Central memory CD8-positive, alpha-beta T cell (primary cell): ENCODE results near the gene GPI.

Source experiments
- ATAC-seq: fragments of 150-1000 bp; cut with Tn5 transposase; replicated peaks from 2 replicates; pipeline ENCODE4 v1.10.0; 2022; ENCODE audit warnings: mild to moderate bottlenecking, moderate FRiP score, moderate number of reproducible peaks; ENCODE audit not compliant: poor library complexity, severe bottlenecking; ENCODE audit errors: extremely low read depth
- DNase-seq, 2 donors: peaks; one replicate each; pipeline ENCODE4 v3.0.0; 2021; ENCODE audit warnings: low spot score in 2 of 2
- H3K27ac Mint-ChIP-seq: one replicate; pipeline ENCODE4 v1.8.0; 2022; ENCODE audit warnings: low read depth, mild to moderate bottlenecking, moderate library complexity, mixed read lengths
- H3K27me3 Mint-ChIP-seq: one replicate; pipeline ENCODE4 v1.8.0; 2022; ENCODE audit warnings: mixed read lengths
- H3K36me3 Mint-ChIP-seq: one replicate; pipeline ENCODE4 v1.8.0; 2022; ENCODE audit warnings: mild to moderate bottlenecking, moderate library complexity, mixed read lengths; ENCODE audit not compliant: insufficient read depth
- H3K4me1 Mint-ChIP-seq: one replicate; pipeline ENCODE4 v1.8.0; 2022; ENCODE audit warnings: mixed read lengths
- H3K4me3 Mint-ChIP-seq: one replicate; pipeline ENCODE4 v1.8.0; 2022; ENCODE audit warnings: mild to moderate bottlenecking, moderate library complexity, mixed read lengths
- H3K9me3 Mint-ChIP-seq: one replicate; pipeline ENCODE4 v1.8.0; 2022; ENCODE audit warnings: mixed read lengths

The GPI gene

DNA sequence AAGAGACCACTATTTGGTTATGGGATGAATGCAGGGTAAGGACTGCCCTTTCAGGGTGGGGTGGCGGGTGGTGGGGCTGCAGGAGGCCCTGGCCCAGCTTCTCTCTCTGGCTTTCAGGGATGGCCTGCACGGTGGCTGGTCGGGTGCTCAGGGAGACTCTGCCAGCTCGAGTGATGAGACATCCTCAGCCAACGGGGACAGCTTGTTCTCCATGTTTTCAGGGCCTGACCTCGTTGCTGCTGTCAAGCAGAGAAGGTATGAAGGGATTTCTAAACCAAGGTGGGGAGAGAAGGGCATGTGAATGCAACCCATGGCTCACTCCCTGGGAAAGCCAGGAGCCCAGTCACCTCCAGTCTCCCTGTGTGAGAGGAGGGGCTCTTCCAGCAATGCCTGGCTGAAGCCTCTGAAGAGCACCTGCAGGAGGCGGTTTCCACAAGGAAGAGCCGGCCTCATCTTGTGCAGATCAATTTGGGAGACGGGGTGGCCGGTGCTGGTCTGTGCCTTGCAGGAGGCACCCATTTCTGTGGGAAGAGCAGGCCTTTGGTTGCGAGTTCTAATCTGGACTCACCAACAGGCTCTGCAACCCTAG is 16.0 kb upstream of the GPI start:
- Mint-ChIP-seq H3K4me3 (no peak overlapping the region), H3K27ac (peak overlapping the region; percentile 60)

DNA sequence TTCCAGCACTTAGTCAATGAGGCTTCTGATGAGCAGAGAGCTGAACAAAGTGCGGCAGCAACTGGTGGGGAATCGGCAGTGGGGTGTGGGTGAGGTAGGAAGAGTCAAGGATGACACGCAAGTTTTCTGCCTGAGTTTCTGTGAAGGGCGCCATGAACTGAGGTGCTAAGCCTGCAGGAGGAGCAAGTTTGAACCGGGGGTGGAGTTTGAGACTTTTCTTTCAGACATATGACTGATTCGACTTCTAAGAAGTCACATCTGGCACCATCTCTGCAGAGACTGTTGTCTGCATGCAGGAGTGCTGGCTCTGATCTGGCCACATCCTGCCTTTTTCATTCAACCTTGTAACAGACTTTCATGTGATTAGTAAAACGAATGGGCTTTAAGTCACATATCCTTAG is 14.8 kb upstream of the GPI start:
- ATAC-seq, result peak; percentile 97
- peaks cover 7% of the 10 kb centered on the region for H3K36me3 Mint-ChIP-seq
- H3K27ac Mint-ChIP-seq, result peak overlapping the region; percentile 60
- H3K4me1 Mint-ChIP-seq, result peaks cover 30% of the 10 kb centered on the region
- DNase-seq, result peak; percentile 33 to 78
- H3K4me3 Mint-ChIP-seq, result peak overlapping the region; percentile 16
- H3K9me3 Mint-ChIP-seq, result no peaks in the 10 kb centered on the region
- no peaks in the 10 kb centered on the region for H3K27me3 Mint-ChIP-seq

More for the DNA sequence above, 16.0 kb upstream of the GPI start:
- DNase-seq (no peak), ATAC-seq (no peak)
- Mint-ChIP-seq H3K4me1 (peaks cover 30% of the 10 kb centered on the region), H3K27me3 (no peaks in the 10 kb centered on the region), H3K36me3 (peaks cover 10% of the 10 kb centered on the region), H3K9me3 (no peaks in the 10 kb centered on the region)

DNA sequence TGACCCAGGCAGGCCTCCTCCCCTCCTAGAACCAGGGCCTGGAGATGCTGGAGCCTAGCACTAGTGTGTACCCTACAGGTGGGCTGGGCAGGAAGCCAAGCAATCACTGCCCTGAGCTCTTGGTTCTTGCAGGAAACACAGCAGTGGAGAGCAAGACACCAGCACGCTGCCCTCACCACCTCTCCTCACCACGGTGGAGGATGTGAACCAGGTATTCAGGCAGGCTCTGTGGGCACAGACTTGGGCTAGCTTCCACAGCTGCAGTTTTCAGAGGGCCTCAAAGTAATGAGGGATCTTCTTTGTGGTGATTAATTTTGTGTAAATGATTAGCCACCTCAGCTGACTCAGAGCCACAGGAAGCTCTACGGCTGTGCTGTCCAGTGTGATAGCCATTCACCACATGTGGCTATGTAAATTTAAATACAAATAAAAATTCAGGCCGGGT is 13.6 kb upstream of the GPI start:
- ATAC-seq (peak; percentile 16), DNase-seq (no peak)
- H3K27ac Mint-ChIP-seq, result no peak overlapping the region
- H3K27me3 Mint-ChIP-seq, result no peaks in the 10 kb centered on the region
- no peaks in the 10 kb centered on the region for H3K9me3 Mint-ChIP-seq
- H3K36me3 Mint-ChIP-seq, result peaks cover 4% of the 10 kb centered on the region
- H3K4me1 Mint-ChIP-seq, result peaks cover 22% of the 10 kb centered on the region
- peak overlapping the region; percentile 36 for H3K4me3 Mint-ChIP-seq

DNA sequence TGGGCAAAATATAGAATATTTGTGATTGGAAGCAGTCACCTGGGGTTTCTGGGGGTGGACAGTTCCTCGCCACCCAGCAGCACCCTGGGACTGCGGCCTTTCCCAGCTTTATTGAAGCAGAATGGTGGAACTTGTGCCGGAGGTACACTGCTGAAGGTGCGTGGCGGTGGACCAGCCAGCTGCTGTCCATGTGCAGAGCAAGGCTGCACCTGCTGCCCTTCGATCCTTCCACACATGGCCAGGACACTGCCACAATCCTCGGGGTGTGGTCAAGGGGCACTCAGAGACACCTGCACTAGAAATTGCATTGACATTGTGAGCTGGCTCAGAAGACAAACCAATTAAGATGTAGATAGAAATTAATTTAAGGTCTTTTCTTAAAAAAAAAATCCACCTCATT is 11.4 kb upstream of the GPI start:
- Mint-ChIP-seq H3K27ac (no peak overlapping the region), H3K36me3 (peaks cover 6% of the 10 kb centered on the region), H3K27me3 (no peaks in the 10 kb centered on the region), H3K4me3 (no peak overlapping the region), H3K9me3 (no peaks in the 10 kb centered on the region), H3K4me1 (peaks cover 26% of the 10 kb centered on the region)
- DNase-seq (no peak), ATAC-seq (no peak)

DNA sequence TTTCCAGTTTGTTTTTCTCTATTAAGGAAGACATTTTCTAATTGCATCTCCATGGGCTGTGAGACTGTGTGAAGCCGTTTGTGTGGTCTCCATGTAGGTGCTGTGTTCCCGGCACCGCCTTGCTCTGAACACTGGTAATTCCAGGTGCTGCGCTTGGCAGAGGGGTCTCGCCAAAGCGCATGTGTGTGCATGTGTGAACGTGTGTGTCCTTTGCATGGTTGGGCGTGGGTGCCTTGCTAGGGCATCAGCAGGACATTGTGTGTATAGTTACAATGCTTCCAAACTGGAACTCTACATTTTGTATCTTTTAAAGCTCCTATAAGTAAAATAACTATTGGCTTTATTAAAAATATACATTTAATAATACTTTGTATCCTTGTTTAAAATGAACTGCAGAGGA is 9.8 kb upstream of the GPI start:
- no peak for ATAC-seq
- Mint-ChIP-seq H3K27me3 (no peaks in the 10 kb centered on the region), H3K27ac (no peak overlapping the region), H3K4me3 (no peak overlapping the region), H3K36me3 (peaks cover 8% of the 10 kb centered on the region), H3K9me3 (no peaks in the 10 kb centered on the region), H3K4me1 (peaks cover 28% of the 10 kb centered on the region)
- DNase-seq, result no peak

DNA sequence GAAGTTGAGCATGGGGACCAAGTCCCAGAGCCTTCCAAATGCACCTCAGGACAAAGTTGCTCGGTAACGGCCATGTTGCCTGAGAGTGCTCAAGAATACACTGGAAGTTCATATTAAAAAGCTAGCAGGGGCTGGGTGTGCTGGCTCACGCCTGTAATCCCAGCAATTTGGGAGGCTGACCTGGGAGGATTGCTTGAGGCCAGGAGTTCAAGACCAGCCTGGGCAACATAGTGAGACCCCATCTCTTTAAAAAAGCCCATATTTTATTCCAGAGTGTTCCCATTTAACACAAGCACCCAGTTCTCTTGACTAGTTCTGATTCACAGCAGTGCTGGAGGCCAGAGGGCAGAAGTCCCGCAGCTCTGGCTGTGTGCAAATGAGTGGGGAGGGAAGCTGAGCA is 8.1 kb upstream of the GPI start:
- Mint-ChIP-seq H3K36me3 (peaks cover 3% of the 10 kb centered on the region), H3K4me3 (no peak overlapping the region), H3K27ac (no peak overlapping the region), H3K9me3 (no peaks in the 10 kb centered on the region), H3K27me3 (no peaks in the 10 kb centered on the region), H3K4me1 (peaks cover 18% of the 10 kb centered on the region)
- DNase-seq (no peak), ATAC-seq (no peak)

DNA sequence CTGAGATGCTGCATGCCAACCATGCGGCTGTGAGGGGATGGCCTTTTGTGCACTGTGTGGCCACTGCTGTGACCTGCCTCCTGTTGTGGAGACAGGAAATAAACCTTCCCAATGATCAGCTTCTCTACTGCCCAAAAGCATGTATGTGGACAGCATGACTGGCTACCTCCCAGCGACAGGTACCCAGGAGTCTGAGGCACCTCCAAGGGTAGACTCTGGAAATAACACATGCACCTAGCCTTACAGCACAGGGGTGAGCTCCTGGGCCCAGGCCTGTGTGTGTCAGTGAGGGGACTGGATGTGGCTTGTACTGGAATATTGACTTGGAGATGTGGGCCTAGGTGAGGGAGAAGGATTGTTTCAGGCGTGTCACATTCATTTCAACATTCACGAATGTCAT is 7.6 kb upstream of the GPI start:
- Mint-ChIP-seq H3K4me3 (peak overlapping the region; percentile 14), H3K27me3 (no peaks in the 10 kb centered on the region), H3K9me3 (no peaks in the 10 kb centered on the region), H3K27ac (no peak overlapping the region), H3K36me3 (peaks cover 3% of the 10 kb centered on the region), H3K4me1 (peaks cover 18% of the 10 kb centered on the region)
- no peak for ATAC-seq
- no peak for DNase-seq

DNA sequence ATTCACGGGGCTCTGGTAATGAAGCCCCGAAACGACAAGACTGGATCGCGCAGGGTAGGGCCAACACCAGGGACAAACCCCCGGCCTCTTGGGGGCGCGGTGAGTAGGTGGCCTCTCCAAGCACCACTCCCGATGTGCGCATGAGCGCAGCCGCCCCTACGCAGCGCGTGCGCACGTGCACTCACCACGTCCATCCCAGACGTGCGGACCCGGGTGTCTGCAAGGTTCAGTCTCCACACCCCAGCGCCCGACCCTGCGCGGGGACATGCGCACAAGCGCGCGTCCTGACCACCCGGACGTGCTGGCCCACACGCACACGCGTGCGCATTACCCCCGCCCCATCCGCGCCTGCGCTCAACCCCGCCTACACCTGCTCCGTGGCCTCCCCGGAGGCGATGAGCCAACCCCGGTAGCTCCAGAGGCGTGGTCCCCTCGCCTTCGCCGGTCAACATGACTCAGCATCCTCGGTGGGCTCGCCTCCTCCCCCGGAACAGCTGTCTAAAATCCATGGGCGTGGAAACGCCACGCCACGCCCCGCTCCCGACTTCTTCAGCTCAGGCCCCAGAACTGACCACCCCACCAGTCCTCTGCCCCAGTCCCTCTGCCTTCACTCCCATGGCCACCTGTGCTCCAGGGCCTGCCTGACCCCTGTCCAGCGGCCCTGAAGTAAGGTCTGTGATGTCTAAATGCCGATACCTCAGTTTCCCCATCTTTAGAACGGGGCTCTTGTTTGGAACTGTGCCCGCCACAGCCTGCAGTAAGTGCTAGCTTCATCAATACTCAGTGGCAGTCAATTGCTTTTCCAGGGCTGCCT is 5.6 kb upstream of the GPI start:
- peaks cover 3% of the 10 kb centered on the region for H3K36me3 Mint-ChIP-seq
- DNase-seq, result peak; percentile 85 to 89
- no peaks in the 10 kb centered on the region for H3K9me3 Mint-ChIP-seq
- peaks cover 19% of the 10 kb centered on the region for H3K4me1 Mint-ChIP-seq
- ATAC-seq, result peak; percentile 86
- H3K27ac Mint-ChIP-seq, result peak overlapping the region; percentile 78
- peak overlapping the region; percentile 87 for H3K4me3 Mint-ChIP-seq
- no peaks in the 10 kb centered on the region for H3K27me3 Mint-ChIP-seq

DNA sequence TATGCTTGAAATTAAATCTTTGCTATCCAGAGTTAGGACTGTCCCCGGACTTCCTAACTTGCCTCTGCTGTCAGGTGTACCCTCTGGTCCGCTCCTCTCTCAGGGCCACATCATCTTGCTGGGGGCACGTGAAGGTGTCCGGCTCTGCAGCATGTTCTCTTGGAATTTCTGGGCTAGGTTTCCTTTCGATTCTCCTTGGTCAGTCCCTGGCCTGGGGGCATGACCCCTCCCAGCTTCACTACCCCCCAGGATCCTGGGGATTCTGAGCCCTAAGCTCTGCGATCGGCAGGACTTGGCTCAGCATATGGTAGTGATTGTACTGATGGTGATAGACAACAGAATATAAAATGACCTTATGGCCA is 5.1 kb upstream of the GPI start:
- peak overlapping the region; percentile 87 for H3K4me3 Mint-ChIP-seq
- peak overlapping the region; percentile 78 for H3K27ac Mint-ChIP-seq
- ATAC-seq (no peak), DNase-seq (no peak)
- no peaks in the 10 kb centered on the region for H3K27me3 Mint-ChIP-seq
- H3K9me3 Mint-ChIP-seq, result no peaks in the 10 kb centered on the region
- H3K36me3 Mint-ChIP-seq, result peaks cover 3% of the 10 kb centered on the region
- H3K4me1 Mint-ChIP-seq, result peaks cover 24% of the 10 kb centered on the region

DNA sequence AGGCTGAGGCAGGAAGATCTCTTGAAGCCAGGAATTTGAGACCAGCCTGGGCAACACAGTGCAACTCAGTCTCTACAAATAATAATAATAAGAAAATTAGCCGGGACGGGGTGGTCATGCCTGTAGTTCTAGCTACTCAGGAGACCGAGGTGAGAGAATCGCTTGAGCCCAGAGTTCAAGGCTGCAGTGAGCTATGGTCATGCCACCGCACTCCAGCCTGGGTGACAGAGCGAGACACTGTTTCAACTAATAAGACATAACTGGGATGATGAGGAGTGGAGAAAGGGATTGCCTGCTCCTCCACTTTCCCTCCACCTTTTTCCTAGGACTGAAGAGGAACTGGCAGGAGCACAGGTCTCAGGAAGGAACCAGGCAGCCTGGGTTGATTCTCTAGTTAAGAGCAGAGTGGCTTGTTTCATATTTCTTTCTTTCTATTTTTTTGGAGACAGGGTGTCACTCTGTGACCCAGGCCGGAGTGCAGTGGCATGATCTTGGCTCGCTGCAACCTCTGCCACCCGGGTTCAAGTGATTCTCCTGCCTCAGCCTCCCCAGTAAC is 4.6 kb upstream of the GPI start:
- Mint-ChIP-seq H3K27me3 (no peaks in the 10 kb centered on the region), H3K4me1 (peaks cover 25% of the 10 kb centered on the region), H3K4me3 (peak overlapping the region; percentile 87), H3K27ac (no peak overlapping the region), H3K9me3 (no peaks in the 10 kb centered on the region), H3K36me3 (peaks cover 3% of the 10 kb centered on the region)
- no peak for ATAC-seq
- no peak for DNase-seq

DNA sequence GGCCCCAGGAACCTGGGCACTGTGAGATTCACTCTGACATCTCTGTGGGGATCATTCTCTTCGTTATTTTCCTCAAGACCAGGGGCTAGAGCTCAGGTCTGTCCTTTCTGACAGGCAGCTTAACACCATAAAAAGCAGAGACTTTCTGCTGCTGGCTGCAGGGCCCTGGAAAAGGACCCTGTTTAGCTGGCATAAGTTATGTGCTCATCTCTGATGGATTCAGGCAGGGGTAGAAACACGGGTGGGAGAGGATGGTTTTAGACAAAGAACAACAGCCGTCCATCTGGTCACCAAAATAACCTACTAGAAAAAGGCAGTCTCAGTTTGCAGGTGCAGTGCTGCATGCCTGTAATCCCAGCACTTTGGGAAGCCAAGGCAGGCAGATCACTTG is 2.3 kb upstream of the GPI start:
- no peaks in the 10 kb centered on the region for H3K9me3 Mint-ChIP-seq
- H3K27ac Mint-ChIP-seq, result no peak overlapping the region
- H3K4me3 Mint-ChIP-seq, result peak overlapping the region; percentile 25
- H3K4me1 Mint-ChIP-seq, result peaks cover 47% of the 10 kb centered on the region
- no peaks in the 10 kb centered on the region for H3K27me3 Mint-ChIP-seq
- no peak for DNase-seq
- no peak for ATAC-seq
- peaks cover 7% of the 10 kb centered on the region for H3K36me3 Mint-ChIP-seq

DNA sequence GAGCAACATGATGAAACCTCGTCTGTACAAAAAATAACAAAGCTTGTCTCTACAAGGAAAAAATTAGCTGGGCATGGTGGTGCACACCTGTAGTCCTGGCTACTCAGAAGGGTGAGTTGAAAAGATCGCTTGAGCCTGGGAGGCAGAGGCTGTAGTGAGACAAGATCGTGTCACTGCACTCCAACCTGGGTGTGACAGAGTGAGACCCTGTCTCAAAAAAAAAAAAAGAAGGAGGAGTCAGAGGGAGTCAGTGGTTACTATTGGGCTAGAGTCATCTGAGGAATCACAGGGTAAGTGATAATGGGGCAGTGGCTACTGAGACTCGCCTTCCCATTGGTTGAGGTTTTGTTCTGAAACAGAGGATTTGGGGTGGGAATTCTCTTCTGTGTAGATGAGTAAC is 1.9 kb upstream of the GPI start:
- Mint-ChIP-seq H3K9me3 (no peaks in the 10 kb centered on the region), H3K36me3 (peaks cover 6% of the 10 kb centered on the region), H3K4me1 (peaks cover 50% of the 10 kb centered on the region), H3K27ac (no peak overlapping the region), H3K4me3 (peak overlapping the region; percentile 25), H3K27me3 (no peaks in the 10 kb centered on the region)
- no peak for DNase-seq
- no peak for ATAC-seq

DNA sequence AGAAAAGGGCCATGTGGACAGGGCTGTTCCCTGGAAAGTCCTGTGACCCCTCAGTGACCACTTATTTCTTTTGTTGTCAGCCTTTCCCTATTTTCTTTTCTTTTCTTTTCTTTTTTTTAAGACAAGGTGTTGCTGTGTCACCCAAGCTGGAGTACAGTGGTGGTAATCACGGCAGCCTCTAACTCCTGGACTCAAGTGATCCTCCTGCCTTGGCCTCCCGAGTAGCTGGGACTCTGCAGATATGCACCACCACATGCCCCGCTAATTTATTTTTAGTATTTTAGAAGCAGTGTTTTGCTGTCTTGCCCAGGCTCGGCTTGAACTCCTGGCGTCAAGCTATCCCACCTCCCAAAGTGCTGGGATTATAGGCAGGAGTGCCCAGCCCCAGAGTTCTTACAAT is 1.1 kb upstream of the GPI start:
- ATAC-seq (no peak), DNase-seq (no peak)
- no peaks in the 10 kb centered on the region for H3K9me3 Mint-ChIP-seq
- H3K36me3 Mint-ChIP-seq, result peaks cover 9% of the 10 kb centered on the region
- H3K27ac Mint-ChIP-seq, result no peak overlapping the region
- no peaks in the 10 kb centered on the region for H3K27me3 Mint-ChIP-seq
- H3K4me1 Mint-ChIP-seq, result peaks cover 45% of the 10 kb centered on the region
- peak overlapping the region; percentile 93 for H3K4me3 Mint-ChIP-seq
